ENCODE data around the gene NFAM1.

The NFAM1 gene

GRCh38 chr22:42412744-42413333, 19.4 kb downstream of the NFAM1 start:
- DNase-seq: no peak

- no peak for DNase-seq
Observed at GRCh38 chr22:42410708-42411107, 21.5 kb downstream of the NFAM1 start.

- DNase-seq: no peak
Observed at GRCh38 chr22:42408810-42409529, 23.2 kb downstream of the NFAM1 start.

- no peak for DNase-seq
Observed at GRCh38 chr22:42408276-42408675, 23.9 kb downstream of the NFAM1 start.

GRCh38 chr22:42404266-42404665, 27.9 kb downstream of the NFAM1 start:
- no peak for DNase-seq

GRCh38 chr22:42401535-42402334, 30.5 kb downstream of the NFAM1 start:
- DNase-seq: no peak

- DNase-seq: no peak
Observed at GRCh38 chr22:42400811-42401534, 31.2 kb downstream of the NFAM1 start.

- DNase-seq: no peak
Observed at GRCh38 chr22:42399315-42400271, 32.6 kb downstream of the NFAM1 start.

- DNase-seq: peak; percentile 88 to 95 (median 95)
Observed at GRCh38 chr22:42397332-42398249, 34.6 kb downstream of the NFAM1 start.

GRCh38 chr22:42396621-42397331, 35.4 kb downstream of the NFAM1 start:
- peak; percentile 82 to 84 (median 84) for DNase-seq

GRCh38 chr22:42389143-42389542, 43.1 kb downstream of the NFAM1 start:
- no peak for DNase-seq

- no peak for DNase-seq
Observed at GRCh38 chr22:42388130-42388797, 43.9 kb downstream of the NFAM1 start.

GRCh38 chr22:42387631-42388030, 44.6 kb downstream of the NFAM1 start:
- no peak for DNase-seq

- no peak for DNase-seq
Observed at GRCh38 chr22:42385696-42386095, 46.5 kb downstream of the NFAM1 start.

GRCh38 chr22:42384506-42384905, 47.7 kb downstream of the NFAM1 start:
- no peak for DNase-seq

GRCh38 chr22:42383851-42384417, 48.3 kb downstream of the NFAM1 start:
- DNase-seq: no peak

GRCh38 chr22:42383287-42383686, 48.9 kb downstream of the NFAM1 start:
- DNase-seq: no peak

GRCh38 chr22:42380769-42381551, 51.2 kb downstream of the NFAM1 start:
- no peak for DNase-seq
